Effector memory CD4-positive, alpha-beta T cell (primary cell): Measurements from ENCODE around the gene CEP170B.

Source experiments
- DNase-seq, 3 donors: peaks; one replicate each; pipeline ENCODE4 v3.0.0-alpha.2; 2020
- H3K27ac ChIP-seq: 2 replicates; pipeline ENCODE4 v1.7.0; 2013; ENCODE audit warnings: mild to moderate bottlenecking, low read length, moderate library complexity; ENCODE audit not compliant: insufficient read depth, poor library complexity, severe bottlenecking
- H3K27me3 ChIP-seq: replicated peaks from 2 replicates; pipeline ENCODE4 v1.7.0; 2013; ENCODE audit warnings: mild to moderate bottlenecking, low read length; ENCODE audit not compliant: insufficient read depth, control insufficient read depth, poor library complexity, severe bottlenecking
- H3K36me3 ChIP-seq: 2 replicates; pipeline ENCODE4 v1.7.0; 2013; ENCODE audit warnings: mild to moderate bottlenecking, low read length, moderate library complexity; ENCODE audit not compliant: control insufficient read depth, insufficient read depth
- H3K4me1 ChIP-seq: 2 replicates; pipeline ENCODE4 v1.7.0; 2013; ENCODE audit warnings: low read length, mild to moderate bottlenecking; ENCODE audit not compliant: control insufficient read depth, insufficient read depth, poor library complexity, severe bottlenecking
- H3K4me3 ChIP-seq: 2 replicates; pipeline ENCODE4 v1.7.0; 2013; ENCODE audit warnings: low read length, low read depth, mild to moderate bottlenecking; ENCODE audit not compliant: insufficient read depth, poor library complexity, severe bottlenecking
- H3K9me3 ChIP-seq: 2 replicates; pipeline ENCODE4 v1.7.0; 2013; ENCODE audit warnings: mild to moderate bottlenecking, low read length, moderate library complexity; ENCODE audit not compliant: control insufficient read depth

The CEP170B gene

DNA sequence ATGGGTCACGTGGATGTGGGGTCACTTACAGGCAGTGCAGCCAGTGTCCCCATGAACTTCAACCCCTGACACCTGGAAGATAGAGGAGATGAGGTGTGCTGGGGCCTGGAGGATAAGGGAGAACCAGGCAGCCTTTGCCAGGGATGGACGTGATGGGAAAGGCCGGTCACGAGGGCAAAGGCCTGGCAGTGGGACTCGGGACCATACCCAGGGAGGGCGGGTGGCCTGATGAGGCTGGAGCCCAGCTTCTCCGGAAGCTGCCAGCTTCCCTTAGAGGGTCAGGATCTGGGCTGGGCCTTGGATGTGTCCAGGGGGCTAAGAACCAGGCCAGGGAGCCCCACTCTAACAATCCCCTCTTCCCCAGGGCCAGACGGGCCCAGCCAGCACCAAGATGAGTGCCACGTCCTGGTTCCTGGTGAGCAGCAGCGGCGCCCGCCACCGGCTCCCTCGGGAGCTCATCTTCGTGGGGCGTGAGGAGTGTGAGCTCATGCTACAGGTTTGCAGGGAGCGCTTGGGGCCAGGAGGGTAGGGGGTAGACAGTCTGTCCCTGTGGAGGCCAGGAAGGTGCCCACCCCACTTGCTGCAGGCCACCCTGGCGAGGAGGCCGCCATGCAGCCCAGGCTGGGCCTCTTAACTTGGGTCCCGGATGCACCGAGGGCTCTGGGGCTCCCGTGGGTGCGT, 3.1 kb downstream of the CEP170B start:
- Histone ChIP-seq H3K9me3 (no peaks in the 10 kb centered on the region), H3K4me3 (no peak overlapping the region), H3K27ac (no peak overlapping the region), H3K4me1 (peaks cover 11% of the 10 kb centered on the region), H3K36me3 (no peaks in the 10 kb centered on the region), H3K27me3 (no peaks in the 10 kb centered on the region)
- no peak for DNase-seq

DNA sequence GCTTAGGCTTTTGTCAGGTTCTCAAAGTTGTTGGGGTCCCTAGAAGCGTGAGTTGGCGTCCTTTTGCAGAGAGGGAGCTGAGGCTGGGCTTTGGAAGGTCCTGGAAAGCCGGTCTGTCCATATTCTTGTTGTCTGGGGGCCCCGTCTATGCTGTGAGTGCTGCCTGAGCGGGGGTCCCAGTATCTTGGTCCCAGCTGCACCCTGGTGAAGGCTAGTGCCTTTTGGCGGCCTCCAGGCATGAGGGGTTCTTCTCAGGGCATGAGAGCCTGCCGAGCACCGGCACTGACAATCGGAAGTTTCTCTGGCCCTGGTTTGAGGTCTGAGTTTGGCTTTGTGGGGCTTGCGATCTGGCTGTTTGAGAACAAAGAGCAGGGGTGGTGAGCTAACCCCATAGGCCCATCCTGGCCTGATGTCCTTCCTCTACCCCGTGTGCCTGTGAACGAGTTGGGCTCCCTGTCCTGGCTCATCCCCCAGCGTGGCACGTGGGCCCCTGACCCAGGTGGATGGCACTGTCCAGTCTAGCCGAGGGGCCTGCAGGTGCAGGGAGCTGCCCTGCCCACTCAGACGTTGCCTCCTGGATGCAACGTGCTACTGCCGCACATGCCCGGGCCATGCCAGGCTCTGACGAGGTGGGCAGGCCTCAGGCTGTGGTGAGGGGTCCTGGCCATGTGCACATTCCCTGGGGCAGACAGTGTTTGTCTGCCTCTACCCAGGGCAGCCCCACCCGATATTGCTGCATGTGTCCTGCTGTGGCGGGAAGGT, 3.9 kb downstream of the CEP170B start:
- H3K27me3 ChIP-seq = no peaks in the 10 kb centered on the region
- no peak for DNase-seq
- H3K36me3 ChIP-seq = no peaks in the 10 kb centered on the region
- H3K4me3 ChIP-seq = no peak overlapping the region
- peaks cover 11% of the 10 kb centered on the region for H3K4me1 ChIP-seq
- no peak overlapping the region for H3K27ac ChIP-seq
- H3K9me3 ChIP-seq = no peaks in the 10 kb centered on the region

DNA sequence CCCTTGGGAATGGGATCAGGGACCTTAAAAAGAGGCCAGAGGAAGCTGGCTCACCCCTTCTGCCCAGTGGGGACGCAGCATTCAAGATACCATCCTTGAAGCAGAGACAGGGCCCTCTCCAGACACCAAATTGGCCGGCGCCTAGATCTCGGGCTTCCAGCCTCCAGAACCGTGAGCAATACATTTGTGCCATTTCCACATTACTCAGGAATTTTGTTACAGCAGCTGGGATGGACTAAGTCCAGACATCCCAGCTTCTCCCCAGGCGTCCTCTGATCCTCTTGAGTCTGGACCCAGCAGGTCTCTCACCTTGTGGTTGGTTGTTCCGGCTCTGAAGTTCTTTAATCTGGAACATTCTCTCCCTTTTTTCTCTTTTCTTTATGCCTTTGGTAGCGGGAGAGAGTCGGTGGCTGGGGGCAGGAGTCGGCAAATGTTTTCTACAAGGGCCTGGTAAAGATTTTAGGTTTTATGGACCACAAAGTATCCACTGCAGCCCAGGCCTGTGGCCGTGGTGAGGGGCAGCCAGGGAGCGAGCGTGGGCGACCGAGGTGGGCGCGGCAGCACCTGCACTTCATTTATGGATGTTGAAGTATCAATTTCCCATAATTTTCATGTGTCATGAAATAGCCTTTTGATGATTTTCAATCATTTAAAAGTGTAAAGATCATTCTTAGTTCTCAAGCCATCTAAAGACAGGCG, 4.8 kb downstream of the CEP170B start:
- Histone ChIP-seq H3K4me1 (peaks cover 6% of the 10 kb centered on the region), H3K9me3 (no peaks in the 10 kb centered on the region), H3K4me3 (no peak overlapping the region), H3K36me3 (no peaks in the 10 kb centered on the region), H3K27me3 (no peaks in the 10 kb centered on the region), H3K27ac (no peak overlapping the region)
- DNase-seq = no peak

DNA sequence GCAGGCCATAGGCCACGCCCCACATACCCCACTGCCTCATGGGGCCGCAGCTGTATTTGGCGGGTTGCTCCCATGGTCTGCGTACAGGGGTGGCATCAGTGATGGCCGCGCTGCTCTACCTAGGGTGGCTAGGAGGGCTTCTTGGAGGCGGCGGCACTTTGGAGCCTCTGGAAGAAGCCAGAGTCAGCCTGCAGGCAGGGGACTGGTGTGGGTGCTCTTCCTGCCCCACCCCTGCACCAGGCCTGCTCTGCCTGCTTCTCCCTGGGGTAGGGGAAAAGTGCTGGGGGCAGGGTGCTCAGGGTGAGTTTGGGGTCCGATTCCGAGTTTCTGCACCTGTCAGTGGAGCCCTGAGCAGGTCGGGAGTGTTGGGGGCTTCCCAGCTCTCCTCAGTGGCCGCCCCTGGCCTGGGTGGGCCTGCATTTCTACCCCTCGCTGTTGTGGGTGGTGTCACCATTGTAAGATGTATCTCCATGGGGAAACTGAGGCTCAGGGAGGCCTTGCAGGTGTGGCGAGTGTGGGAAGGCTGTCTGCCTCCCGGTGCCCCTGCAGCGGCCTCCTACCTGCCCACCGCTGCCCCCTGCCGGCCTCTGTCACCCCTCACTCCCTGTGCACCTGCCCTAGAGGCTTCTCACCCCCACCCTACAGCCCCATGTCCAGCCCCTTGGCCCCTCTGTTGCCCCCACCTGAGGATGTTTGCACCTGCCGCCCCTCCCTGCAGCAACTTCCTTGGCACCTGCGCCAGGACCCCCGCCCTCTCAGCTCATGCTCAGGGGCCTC, 5.5 kb downstream of the CEP170B start:
- no peak overlapping the region for H3K4me3 ChIP-seq
- peaks cover 6% of the 10 kb centered on the region for H3K4me1 ChIP-seq
- H3K27ac ChIP-seq = no peak overlapping the region
- no peaks in the 10 kb centered on the region for H3K36me3 ChIP-seq
- DNase-seq = no peak
- no peaks in the 10 kb centered on the region for H3K9me3 ChIP-seq
- H3K27me3 ChIP-seq = no peaks in the 10 kb centered on the region

DNA sequence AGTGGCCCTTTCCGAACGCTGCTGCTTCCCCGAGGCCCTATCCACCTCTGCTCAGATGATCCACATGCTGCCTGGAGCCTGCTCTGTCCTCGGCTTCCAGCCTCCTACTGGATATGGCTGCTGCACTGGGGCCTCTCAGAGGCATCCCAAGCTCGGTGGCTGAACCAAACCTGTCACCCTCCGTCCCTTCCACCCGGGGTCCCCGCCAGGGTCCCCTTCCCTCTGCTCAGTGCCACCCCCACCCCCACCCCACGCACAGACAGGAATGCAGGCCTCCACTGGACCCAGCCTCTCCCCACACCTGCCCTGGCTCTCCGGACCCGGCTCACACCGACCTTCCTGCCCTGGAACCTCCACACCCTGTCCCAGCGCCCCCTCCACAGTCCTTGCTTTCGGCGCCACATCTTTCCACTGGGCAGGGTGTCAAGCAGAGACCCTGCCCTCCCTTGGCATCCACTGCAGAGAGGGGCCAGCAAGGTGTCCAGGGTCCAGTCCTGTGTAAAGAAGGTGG, 6.1 kb downstream of the CEP170B start:
- DNase-seq = no peak
- Histone ChIP-seq H3K4me3 (no peak overlapping the region), H3K27me3 (no peaks in the 10 kb centered on the region), H3K36me3 (no peaks in the 10 kb centered on the region), H3K4me1 (peaks cover under 1% of the 10 kb centered on the region), H3K27ac (no peak overlapping the region), H3K9me3 (no peaks in the 10 kb centered on the region)

DNA sequence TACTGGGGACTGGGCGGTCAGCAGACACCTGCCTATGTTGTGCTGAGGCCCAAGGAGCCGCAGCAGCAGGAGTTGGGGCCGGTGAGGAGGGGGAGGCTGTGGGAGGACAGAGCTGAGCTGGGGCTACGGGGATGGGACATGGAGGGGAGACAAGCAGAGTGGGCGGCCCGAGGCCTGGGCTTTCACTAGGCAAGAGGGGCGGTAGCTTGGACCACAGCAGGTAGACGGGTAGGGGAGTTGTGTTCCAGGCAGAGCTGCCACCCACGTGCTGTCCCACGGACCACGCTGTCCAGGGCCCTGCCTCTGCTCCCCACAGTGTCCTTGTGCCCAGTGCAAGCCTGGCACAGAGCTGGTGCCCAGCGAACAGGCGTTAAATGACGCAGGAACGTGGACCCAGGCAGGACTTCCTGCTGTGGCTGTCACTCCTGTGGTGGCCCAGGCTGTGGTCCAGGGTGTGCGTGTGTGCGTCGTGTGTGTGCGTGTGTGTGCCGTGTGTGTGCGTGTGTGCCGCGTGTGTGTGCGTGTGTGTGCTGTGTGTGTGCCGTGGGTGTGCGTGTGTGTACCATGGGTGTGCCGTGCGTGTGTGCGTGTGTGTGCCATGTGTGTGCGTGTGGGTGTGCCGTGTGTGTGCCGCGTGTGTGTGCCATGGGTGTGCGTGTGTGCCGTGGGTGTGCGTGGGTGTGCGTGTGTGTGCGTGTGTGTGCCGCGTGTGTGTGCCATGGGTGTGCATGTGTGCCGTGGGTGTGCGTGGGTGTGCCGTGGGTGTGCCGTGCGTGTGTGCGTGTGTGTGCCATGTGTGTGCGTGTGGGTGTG, 6.8 kb downstream of the CEP170B start:
- H3K36me3 ChIP-seq = no peaks in the 10 kb centered on the region
- H3K4me3 ChIP-seq = no peak overlapping the region
- H3K27ac ChIP-seq = no peak overlapping the region
- H3K4me1 ChIP-seq = no peaks in the 10 kb centered on the region
- H3K9me3 ChIP-seq = no peaks in the 10 kb centered on the region
- no peak for DNase-seq
- H3K27me3 ChIP-seq = no peaks in the 10 kb centered on the region

DNA sequence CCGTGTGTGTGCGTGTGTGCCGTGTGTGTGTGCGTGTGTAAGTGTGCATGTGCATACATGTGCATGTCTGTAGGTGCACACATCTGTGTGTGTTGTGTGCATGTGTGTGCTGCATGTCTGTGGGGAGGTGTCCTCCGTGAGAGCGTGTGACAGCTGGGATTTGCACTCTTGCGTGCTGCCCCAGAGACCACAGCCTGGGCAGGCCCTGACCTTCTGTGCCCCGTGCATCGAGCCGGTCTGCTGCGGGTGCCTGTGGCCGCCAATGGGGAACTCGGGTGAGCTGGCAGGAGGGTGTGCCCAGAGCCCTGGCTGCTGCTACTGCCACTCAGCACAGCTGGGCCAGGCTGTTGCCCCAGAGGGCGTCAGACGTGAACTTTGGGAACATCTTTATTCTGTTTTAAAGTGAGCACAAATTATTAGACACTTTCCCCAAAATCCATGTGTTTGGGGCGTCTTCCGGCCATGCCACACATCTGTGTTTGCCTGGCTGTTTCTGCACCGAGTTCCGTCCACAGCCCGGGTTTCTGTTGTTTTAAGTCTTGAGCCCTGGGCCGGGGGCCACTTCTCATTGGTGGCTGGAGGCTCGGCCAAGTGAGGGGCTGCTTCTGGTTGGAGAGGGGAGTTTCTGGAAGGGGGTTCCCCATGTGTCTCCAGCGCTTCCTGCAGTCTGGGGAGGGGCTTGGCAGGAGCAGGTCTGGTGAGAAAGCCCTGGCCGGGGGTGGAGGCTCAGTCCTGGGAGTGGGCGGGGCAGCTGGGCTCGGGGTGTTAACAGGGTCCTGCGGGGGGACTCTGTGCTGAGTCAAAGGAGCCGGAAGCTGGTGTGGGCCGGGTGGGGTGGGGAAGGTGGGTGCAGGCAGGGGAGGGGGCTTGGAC, 7.6 kb downstream of the CEP170B start:
- H3K4me3 ChIP-seq = no peak overlapping the region
- no peaks in the 10 kb centered on the region for H3K27me3 ChIP-seq
- no peak overlapping the region for H3K27ac ChIP-seq
- H3K36me3 ChIP-seq = no peaks in the 10 kb centered on the region
- H3K4me1 ChIP-seq = no peaks in the 10 kb centered on the region
- no peak for DNase-seq
- no peaks in the 10 kb centered on the region for H3K9me3 ChIP-seq

DNA sequence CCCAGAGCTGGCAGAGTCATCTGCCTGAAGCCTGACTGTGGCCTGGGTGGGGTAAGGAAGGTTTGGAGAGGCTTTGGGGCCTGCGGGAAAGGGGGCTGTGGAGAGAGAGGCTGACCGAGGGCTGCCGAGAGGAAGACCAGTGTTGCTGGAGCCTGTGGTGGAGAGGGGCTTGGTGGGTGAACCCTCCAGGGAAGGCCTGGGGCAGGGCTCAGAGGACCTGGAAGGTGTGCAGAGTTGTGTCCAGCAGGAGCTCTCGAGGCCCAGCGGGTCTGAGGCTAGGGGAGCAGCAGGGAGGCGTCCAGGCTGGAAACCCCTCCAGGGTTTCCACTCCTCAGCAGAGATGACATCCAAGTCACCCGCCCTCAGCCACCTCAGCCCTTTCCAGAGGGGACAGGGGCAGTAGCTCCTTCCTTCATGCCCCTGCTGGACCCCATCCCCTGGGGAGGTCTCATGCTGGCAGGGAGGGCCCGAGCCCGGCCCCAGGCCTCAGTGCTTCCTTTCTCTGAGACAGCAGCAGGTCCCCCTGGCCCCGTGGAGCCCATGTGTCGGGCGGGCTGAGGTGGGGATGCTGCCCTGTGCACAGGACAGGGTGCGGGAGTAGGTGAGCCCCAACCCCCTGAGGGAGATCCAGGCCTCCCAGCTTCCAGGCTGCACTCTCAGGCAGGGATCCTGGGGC, 8.4 kb downstream of the CEP170B start:
- no peaks in the 10 kb centered on the region for H3K36me3 ChIP-seq
- no peak for DNase-seq
- H3K27ac ChIP-seq = no peak overlapping the region
- H3K4me3 ChIP-seq = no peak overlapping the region
- no peaks in the 10 kb centered on the region for H3K9me3 ChIP-seq
- no peaks in the 10 kb centered on the region for H3K4me1 ChIP-seq
- H3K27me3 ChIP-seq = no peaks in the 10 kb centered on the region
